HG03378 (cell line): ENCODE measurements around the gene PLEKHG1.
A peak's percentile ranks its signal among the peaks of the same experiment; 100 is the strongest.

Experiments used
- ATAC-seq: cut with Tn5 transposase; IDR thresholded peaks from one replicate; pipeline ENCODE4 v1.9.1; 2021; ENCODE audit warnings: mild to moderate bottlenecking, moderate library complexity; ENCODE audit not compliant: unreplicated experiment

PLEKHG1 gene

GRCh38 chr6:150588888-150589499, 10.7 kb upstream of the PLEKHG1 start:
- ATAC-seq: no peak

GRCh38 chr6:150589852-150590251, 9.8 kb upstream of the PLEKHG1 start:
- no peak for ATAC-seq

DNA sequence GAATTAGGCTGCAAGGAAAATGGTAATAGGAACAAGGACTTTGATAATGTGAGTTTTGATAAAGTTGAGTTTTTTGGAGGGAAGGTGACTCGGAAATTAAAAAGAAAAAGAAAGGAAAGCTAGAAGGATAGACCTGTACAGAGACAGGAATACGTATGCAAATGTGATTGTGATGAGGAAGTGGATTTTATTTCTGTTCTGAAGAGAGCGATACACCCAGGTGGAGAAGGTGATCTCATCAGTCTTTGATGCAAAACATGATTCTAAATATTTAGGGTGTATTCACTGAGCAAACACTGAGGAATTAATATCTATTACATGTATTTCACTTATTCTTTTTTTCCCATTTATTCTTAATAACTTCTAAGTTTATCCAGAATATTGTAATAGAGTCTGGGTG, 9.2 kb upstream of the PLEKHG1 start:
- ATAC-seq: no peak

- ATAC-seq: no peak
Observed at GRCh38 chr6:150592377-150592995, 7.2 kb upstream of the PLEKHG1 start.

- no peak for ATAC-seq
Observed at GRCh38 chr6:150593119-150593518, 6.6 kb upstream of the PLEKHG1 start.

- no peak for ATAC-seq
Observed at GRCh38 chr6:150596439-150596838, 3.2 kb upstream of the PLEKHG1 start.

DNA sequence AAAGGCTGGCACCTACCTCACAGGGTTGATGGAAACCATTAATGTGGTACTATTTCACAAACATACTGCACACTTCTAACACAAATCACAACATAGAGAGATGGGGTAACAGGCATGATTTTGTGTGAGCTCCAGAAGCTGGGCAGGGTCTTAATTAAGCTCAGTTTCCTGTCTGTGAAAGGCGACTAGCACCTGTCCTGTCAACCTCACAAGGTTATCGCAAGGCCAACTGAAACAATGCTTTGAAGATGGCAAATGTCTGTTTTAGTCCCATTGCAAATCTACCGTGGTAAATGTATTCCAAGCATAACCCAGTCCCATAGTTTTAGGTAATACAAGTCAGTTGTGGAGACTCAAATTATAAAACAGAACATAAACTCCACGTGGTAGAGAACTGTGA, 1.3 kb upstream of the PLEKHG1 start:
- ATAC-seq: no peak

GRCh38 chr6:150598858-150599198, 857 bp upstream of the PLEKHG1 start:
- ATAC-seq: no peak

- no peak for ATAC-seq
Observed at GRCh38 chr6:150600010-150600300, 270 bp downstream of the PLEKHG1 start.

GRCh38 chr6:150600301-150601017, 774 bp downstream of the PLEKHG1 start:
- peak; percentile 75 for ATAC-seq

DNA sequence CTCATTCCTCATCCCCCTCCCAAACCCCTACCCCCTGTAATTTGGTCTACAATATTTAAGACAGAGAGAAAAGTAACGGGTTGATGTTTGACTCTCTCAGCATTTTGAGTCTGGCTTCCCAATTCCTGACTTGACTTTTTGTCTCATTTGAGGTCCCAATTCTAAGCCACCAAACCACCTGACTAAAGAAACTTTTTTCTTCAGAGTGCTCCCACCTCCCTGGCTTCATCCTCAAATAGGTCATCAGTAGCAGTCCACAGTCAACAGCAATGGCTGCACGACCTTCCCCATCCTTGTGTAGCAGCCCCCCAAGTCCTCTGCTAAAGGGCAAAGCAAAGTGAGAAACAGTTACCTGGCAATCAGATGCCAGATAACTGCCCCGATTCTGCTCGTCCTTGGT, 1.8 kb downstream of the PLEKHG1 start:
- no peak for ATAC-seq

DNA sequence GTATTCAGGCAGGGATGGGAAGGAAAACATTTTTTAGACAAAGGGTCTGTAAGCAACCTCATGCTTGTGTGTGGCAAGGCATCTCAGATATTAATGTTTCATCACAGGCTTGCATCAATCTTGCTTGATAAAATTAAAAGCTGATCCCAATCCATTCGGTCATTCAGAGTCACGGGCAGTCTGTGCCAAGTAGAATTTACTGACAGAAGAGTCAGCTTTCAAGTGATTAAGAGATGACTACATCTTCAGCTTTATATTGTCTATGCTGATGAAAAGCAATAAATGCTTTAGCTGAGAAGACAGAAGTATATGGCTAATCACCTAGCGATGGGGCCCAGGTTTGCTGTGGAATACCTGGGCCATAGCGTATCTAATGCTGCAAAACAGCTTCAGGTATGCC, 3.5 kb downstream of the PLEKHG1 start:
- ATAC-seq: no peak

GRCh38 chr6:150604467-150604866, 4.8 kb downstream of the PLEKHG1 start:
- ATAC-seq: no peak

DNA sequence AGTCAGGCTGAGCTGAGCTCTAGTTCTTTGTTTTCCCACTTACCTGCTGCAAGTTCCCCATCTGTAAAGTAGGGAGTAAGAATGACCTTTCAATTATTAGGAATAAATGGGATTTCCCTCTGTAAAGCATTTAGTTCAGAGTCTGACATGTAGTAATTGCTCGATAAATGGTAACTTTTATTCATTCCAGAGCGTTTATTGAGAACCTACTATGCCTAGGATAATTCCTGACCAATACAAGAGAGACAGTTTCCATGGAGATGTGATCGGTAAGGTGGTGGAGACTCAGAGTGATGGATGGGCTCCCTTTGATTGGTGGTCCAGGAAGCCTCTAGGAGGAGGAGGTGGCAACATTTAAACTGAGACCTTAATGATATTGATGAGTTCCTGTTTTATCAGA, 5.6 kb downstream of the PLEKHG1 start:
- no peak for ATAC-seq

GRCh38 chr6:150606168-150606591, 6.5 kb downstream of the PLEKHG1 start:
- no peak for ATAC-seq

- ATAC-seq: no peak
Observed at GRCh38 chr6:150606647-150607328, 7.1 kb downstream of the PLEKHG1 start.

- ATAC-seq: no peak
Observed at GRCh38 chr6:150607329-150607650, 7.6 kb downstream of the PLEKHG1 start.

- no peak for ATAC-seq
Observed at GRCh38 chr6:150610584-150610983, 10.9 kb downstream of the PLEKHG1 start.

DNA sequence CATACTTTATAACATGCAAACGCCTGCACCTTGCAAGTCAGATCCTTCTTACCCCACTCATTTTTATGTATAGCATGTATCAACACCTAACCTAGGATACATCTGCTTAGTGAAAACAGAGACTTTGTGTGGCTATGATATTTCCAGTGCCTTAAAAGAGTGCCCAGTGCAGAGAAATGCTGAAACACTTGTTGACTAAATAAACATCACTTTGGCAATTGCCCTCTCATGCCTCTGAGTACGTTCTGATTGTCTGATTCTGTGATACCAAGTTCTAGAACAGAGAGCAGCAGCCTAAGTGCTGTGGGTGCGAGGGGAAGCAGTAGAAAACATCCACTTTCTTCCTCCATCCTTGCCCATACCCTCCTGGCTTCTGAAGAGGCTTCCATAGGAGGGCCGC, 13.6 kb downstream of the PLEKHG1 start:
- ATAC-seq: no peak

DNA sequence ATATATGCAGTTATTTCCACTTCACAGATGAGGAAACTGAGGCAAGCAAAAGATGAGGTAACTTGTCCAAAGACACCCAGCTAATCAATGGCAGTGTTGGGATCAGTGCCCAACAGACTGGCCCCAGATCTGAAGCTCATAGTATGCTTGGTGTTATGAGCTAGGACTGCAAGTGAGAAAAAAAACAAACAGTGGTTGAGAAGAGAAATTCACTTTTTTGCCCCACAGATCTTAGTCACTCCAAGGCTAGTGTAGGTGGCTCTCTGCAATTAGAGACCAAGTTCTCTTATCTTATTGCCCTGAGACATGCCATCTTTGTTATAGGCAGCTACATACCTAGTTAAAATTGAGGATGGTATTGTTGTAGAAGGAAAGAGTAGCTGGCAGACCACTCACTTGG, 16.3 kb downstream of the PLEKHG1 start:
- ATAC-seq: no peak

GRCh38 chr6:150616586-150616985, 16.9 kb downstream of the PLEKHG1 start:
- no peak for ATAC-seq

- ATAC-seq: no peak
Observed at GRCh38 chr6:150617062-150617461, 17.4 kb downstream of the PLEKHG1 start.
